HUES6 (cell line): ENCODE results near the gene PTGES.
A peak's percentile ranks its signal among the peaks of the same experiment; 100 is the strongest.
"Not testable (repeated sequence)": the region's sequence is repeated elsewhere in the genome, so short reads cannot be mapped to it uniquely, and the experiment has no call there.

Experiments
- H3K27ac ChIP-seq: 2 replicates; pipeline ENCODE4 v1.7.0; 2013; ENCODE audit warnings: low read depth, mild to moderate bottlenecking, low read length, inconsistent platforms
- H3K27me3 ChIP-seq: 2 replicates; pipeline ENCODE4 v1.6.1; 2013; ENCODE audit warnings: low read length; ENCODE audit not compliant: control insufficient read depth, insufficient read depth
- H3K36me3 ChIP-seq: 2 replicates; pipeline ENCODE4 v1.6.1; 2013; ENCODE audit warnings: low read length; ENCODE audit not compliant: control insufficient read depth, insufficient read depth
- H3K4me1 ChIP-seq: 2 replicates; pipeline ENCODE4 v1.6.1; 2013; ENCODE audit warnings: low read length; ENCODE audit not compliant: control insufficient read depth, insufficient read depth
- H3K4me3 ChIP-seq: 2 replicates; pipeline ENCODE4 v1.5.1; 2013; ENCODE audit warnings: low read depth, low read length
- H3K9ac ChIP-seq: one replicate; pipeline ENCODE4 v1.6.1; 2013; ENCODE audit warnings: mild to moderate bottlenecking, low read length
- H3K9me3 ChIP-seq: 2 replicates; pipeline ENCODE4 v1.6.1; 2013; ENCODE audit warnings: low read depth, low read length; ENCODE audit not compliant: control insufficient read depth, insufficient read depth

PTGES gene

DNA sequence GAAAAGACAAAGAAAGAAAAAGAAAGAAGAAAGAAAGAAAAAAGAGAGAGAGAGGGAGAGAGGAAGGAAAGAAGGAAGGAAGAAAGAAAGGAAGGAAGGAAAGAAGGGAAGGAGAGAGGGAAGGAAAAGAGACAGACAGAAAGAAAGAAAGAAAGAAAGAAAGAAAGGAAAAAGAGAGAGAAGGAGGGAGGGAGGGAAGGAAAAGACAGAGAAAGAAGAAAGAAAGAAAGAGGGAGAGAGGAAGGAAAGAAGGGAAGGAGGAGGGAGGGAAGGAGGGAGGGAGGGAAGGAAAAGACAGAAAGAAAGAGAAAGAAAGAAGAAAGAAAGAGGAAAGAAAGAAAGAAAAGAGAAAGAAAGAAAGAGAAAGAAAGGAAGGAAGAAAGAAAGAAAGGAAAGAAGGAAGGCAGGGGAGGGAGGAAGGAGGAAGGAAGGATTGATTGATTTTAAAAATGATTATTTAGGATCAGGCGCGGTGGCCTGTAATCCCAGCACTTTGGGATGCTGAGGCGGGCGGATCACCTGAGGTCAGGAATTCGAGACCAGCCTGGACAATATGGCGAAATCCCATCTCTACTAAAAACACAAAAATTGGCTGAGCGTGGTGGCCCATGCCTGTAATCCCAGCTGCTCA, 26.8 kb upstream of the PTGES start:
- no peaks in the 10 kb centered on the region for H3K27me3 ChIP-seq
- no peak overlapping the region for H3K9ac ChIP-seq

DNA sequence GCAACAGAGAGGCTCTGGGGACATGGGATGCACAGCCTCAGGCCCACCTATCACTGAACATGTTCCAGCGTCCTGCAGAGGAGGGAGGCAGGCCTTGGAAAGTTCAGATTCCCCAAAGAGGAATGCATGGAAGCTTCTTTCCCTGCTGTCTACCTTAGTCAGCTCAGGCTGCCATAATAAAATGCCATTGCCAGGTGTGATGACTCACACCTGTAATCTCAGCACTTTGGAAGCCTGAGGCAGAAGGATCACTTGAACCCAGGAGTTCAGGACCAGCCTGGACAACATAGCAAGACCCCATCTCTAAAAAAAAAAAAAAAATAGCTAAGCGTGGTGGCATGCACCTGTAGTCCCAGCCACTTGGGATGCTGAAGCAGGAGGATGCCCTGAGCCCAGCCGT, 25.6 kb upstream of the PTGES start:
- Histone ChIP-seq H3K4me1 (peaks cover 14% of the 10 kb centered on the region; the same call in 1 of the 2 replicates), H3K4me3 (no peak overlapping the region), H3K27me3 (no peaks in the 10 kb centered on the region), H3K9ac (no peak overlapping the region), H3K36me3 (no peaks in the 10 kb centered on the region), H3K27ac (no peak overlapping the region), H3K9me3 (no peaks in the 10 kb centered on the region)

More for the DNA sequence above, 26.8 kb upstream of the PTGES start:
- no peaks in the 10 kb centered on the region for H3K36me3 ChIP-seq
- H3K4me3 ChIP-seq: no peak overlapping the region
- peaks cover 14% of the 10 kb centered on the region; the same call in 1 of the 2 replicates for H3K4me1 ChIP-seq
- no peak overlapping the region for H3K27ac ChIP-seq
- H3K9me3 ChIP-seq: no peaks in the 10 kb centered on the region

DNA sequence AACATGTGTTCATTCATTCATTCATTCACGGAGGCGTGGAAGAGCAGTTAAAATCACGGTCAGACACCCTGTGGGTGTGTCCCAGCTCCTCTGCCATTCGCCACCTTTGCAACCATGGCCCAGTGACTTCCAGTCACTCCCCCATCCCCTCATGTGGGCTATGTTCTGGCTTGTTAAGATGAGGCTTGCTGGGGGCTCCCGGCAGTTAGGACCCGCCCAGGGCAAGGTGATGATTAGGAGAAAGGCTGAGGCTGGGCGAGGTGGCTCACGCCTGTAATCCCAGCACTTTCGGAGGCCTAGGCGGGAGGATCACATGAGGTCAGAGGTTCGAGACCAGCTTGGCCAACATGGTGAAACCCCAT, 24.9 kb upstream of the PTGES start:
- H3K27ac ChIP-seq: no peak overlapping the region
- no peaks in the 10 kb centered on the region for H3K27me3 ChIP-seq
- no peaks in the 10 kb centered on the region for H3K9me3 ChIP-seq
- no peak overlapping the region for H3K9ac ChIP-seq
- no peaks in the 10 kb centered on the region for H3K36me3 ChIP-seq
- H3K4me3 ChIP-seq: no peak overlapping the region
- peaks cover 14% of the 10 kb centered on the region; the same call in 1 of the 2 replicates for H3K4me1 ChIP-seq

GRCh38 chr9:129776938-129777768, 24.3 kb upstream of the PTGES start:
- no peaks in the 10 kb centered on the region for H3K27me3 ChIP-seq
- peak overlapping the region; percentile 27; the same call in 1 of the 2 replicates for H3K4me3 ChIP-seq
- no peaks in the 10 kb centered on the region for H3K9me3 ChIP-seq
- peaks cover 14% of the 10 kb centered on the region; the same call in 1 of the 2 replicates for H3K4me1 ChIP-seq
- H3K9ac ChIP-seq: peak overlapping the region; percentile 21
- no peaks in the 10 kb centered on the region for H3K36me3 ChIP-seq
- H3K27ac ChIP-seq: no peak overlapping the region

- H3K36me3 ChIP-seq: no peaks in the 10 kb centered on the region
- H3K27me3 ChIP-seq: no peaks in the 10 kb centered on the region
- H3K4me1 ChIP-seq: peaks cover 14% of the 10 kb centered on the region; the same call in 1 of the 2 replicates
- H3K4me3 ChIP-seq: peak overlapping the region; percentile 27; the same call in 1 of the 2 replicates
- H3K9me3 ChIP-seq: no peaks in the 10 kb centered on the region
- no peak overlapping the region for H3K9ac ChIP-seq
- no peak overlapping the region for H3K27ac ChIP-seq
Observed at GRCh38 chr9:129776566-129776937, 23.7 kb upstream of the PTGES start.

DNA sequence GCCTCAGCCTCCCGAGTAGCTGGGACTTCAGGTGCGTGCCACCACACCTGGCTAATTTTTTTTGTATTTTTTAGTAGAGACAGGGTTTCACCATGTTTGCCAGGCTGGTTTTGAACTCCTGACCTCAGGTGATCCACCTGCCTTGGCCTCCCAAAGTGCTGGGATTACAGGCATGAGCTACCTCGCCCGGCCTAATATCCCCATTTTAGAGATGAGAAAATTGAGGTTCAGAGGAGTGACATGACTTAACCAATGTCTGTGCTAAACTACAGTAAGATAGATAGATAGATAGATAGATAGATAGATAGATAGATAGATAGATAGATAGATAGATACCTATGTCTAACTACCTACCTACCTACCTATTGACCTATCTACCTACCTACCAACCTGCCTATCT, 23.3 kb upstream of the PTGES start:
- H3K36me3 ChIP-seq, H3K27me3 ChIP-seq, H3K9me3 ChIP-seq, H3K9ac ChIP-seq, H3K27ac ChIP-seq, H3K4me3 ChIP-seq: not testable (repeated sequence)
- peaks cover 14% of the 10 kb centered on the region; the same call in 1 of the 2 replicates for H3K4me1 ChIP-seq

- H3K4me1 ChIP-seq: peaks cover 14% of the 10 kb centered on the region; the same call in 1 of the 2 replicates
- H3K36me3 ChIP-seq: no peaks in the 10 kb centered on the region
- no peaks in the 10 kb centered on the region for H3K9me3 ChIP-seq
- no peaks in the 10 kb centered on the region for H3K27me3 ChIP-seq
- no peak overlapping the region for H3K27ac ChIP-seq
- H3K9ac ChIP-seq: no peak overlapping the region
- no peak overlapping the region for H3K4me3 ChIP-seq
Observed at GRCh38 chr9:129775448-129775798, 22.6 kb upstream of the PTGES start.

- peaks cover 14% of the 10 kb centered on the region; the same call in 1 of the 2 replicates for H3K4me1 ChIP-seq
- no peaks in the 10 kb centered on the region for H3K27me3 ChIP-seq
- no peak overlapping the region for H3K4me3 ChIP-seq
- no peaks in the 10 kb centered on the region for H3K36me3 ChIP-seq
- no peak overlapping the region for H3K9ac ChIP-seq
- H3K27ac ChIP-seq: no peak overlapping the region
- no peaks in the 10 kb centered on the region for H3K9me3 ChIP-seq
Observed at GRCh38 chr9:129774791-129775447, 22.1 kb upstream of the PTGES start.

GRCh38 chr9:129773262-129774048, 20.6 kb upstream of the PTGES start:
- Histone ChIP-seq H3K9ac (no peak overlapping the region), H3K36me3 (no peaks in the 10 kb centered on the region), H3K9me3 (no peaks in the 10 kb centered on the region), H3K27ac (no peak overlapping the region), H3K4me3 (no peak overlapping the region), H3K27me3 (no peaks in the 10 kb centered on the region), H3K4me1 (peaks cover 14% of the 10 kb centered on the region; the same call in 1 of the 2 replicates)

DNA sequence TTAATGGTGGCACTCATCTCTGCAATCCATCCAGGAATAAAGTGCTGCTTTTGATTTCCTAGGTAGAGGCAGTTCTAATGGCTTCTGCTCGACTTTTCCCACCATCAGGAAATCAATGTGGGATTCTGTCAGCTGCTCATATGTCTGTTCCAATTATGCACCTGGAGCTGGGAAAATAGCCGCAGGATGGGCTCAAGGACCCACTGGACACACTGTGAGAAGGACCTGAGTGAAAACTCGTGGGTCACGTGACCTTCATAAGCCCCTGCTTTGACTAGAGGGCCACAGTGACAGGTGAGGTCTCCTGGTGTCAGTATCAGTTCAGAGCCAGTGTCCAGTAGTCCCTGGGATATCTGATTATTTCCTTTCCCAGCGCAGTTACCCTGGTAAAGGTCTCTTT, 17.9 kb upstream of the PTGES start:
- Histone ChIP-seq H3K36me3 (no peaks in the 10 kb centered on the region), H3K9ac (no peak overlapping the region), H3K27ac (no peak overlapping the region), H3K4me1 (no peaks in the 10 kb centered on the region), H3K9me3 (no peaks in the 10 kb centered on the region), H3K4me3 (no peak overlapping the region), H3K27me3 (no peaks in the 10 kb centered on the region)
